ENCODE results near the gene PTTG1IP2.

GRCh38 chr7:90453259-90453891, 16.1 kb upstream of the PTTG1IP2 start:
- TF ChIP-seq ZBTB21 (tag by site-specific recombination; IDR thresholded peaks at IDR 0.05) (no peak), ZNF785 (tag by site-specific recombination; IDR thresholded peaks at IDR 0.05) (no peak), ZBTB48 (tag by site-specific recombination; IDR thresholded peaks at IDR 0.05) (no peak)

Data from HEK293 (cell line).